GM18858 (cell line): ENCODE results near the gene LYPLA2.

Experiments
- ATAC-seq: cut with Tn5 transposase; IDR thresholded peaks from one replicate; pipeline ENCODE4 v1.9.1; 2021; ENCODE audit not compliant: unreplicated experiment

The LYPLA2 gene

GRCh38 chr1:23790696-23791515 is at the start of gene LYPLA2:
Gene LYPLA2 (plus strand): TSS chr1:23791145. CDS start chr1:23792683, 1,538 bp downstream.
- peak; percentile 56 for ATAC-seq

DNA sequence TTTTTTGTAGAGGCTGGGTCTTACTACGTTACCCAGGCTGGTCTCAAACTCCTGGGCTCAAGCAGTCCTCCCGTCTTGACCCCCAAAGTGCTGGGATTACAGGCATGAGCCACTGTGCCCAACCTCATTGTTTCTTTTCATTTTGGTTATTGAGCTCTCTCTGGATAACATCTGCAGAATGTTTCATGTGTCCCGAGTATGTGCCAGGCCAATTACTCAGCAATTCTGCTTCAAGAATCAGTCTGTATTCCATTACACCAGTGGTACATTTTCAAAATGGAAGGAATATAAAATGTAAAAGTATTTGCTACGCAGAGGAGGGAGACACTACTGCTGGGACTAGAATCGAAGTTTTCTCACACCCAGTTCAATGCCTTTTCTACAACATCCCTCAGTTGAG is 49.3 kb upstream of the LYPLA2 start:
- ATAC-seq = no peak

DNA sequence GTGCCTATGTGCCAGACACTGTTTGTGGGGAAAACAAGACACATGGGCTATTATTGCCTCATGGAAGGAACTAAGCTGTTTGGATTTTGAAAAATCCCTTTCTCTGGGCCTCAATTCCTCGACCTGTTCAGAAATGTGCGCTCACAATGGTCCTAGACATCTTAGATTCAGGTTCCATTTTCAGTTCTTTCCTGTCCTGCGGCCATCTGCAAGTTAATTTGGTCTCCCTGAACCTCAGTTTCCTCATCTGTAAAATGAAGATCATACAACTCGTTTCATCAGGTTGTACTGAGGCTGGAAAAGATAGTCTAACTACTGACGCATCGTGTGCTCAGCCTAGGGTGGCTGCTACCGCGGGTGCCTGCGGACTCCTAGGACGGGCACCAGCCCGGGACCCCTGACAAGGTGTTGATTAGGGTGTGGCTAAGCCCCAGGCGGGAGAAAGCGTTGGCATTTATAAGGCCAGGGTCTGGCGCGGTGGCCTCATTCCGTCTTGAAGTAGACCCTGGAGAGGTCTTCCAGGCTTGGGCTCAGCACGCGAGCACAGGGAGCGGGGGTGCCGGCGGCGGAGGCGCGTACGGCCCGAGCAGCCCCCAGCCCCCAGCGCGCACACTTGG is 48.2 kb upstream of the LYPLA2 start:
- peak; percentile 5 for ATAC-seq

DNA sequence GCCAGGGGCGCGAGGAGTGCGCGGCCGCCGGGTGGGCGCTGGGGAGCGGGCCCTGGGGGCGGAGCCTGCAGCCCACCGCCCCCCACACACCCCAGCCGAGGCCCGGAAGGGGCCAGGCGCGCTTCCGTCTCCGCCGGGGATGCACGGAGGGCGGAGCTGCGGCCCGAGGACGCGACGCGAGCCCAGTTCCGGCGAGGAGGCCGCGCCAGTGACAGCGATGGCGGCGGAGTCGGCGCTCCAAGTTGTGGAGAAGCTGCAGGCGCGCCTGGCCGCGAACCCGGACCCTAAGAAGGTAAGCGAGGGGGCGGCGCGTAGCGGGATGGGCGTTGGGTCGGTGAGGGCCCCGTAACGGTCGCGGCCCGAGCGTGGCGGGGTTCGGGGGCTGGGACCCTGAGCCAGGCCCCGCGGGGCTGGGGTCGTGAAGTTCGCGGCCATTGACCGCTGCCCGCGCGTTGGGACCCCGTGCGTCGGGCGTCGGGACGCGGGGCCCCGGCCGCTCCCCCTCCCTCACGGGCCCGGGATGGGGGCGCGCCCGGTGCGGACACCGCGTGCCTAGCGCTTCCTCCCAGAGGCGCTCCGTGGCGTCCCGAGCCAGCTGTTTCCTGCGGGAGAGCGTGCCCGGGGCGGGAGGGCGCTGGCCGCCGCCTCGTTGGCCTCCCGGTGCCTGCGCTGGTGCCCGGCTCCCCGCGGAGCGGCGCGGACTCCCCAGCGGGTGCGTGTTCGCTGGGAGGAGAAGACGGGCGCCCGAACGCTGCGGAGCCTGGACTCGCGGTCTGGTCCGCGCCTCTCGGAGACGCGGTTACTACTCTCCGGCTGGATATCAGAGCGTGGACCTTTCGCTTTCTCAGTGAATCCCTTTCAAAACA is 47.4 kb upstream of the LYPLA2 start, which contains the start of gene ELOA:
ELOA (plus strand) TSS at position 185 of the 866 bp plus-strand sequence; CDS start at position 218, 33 bp downstream.
- peak; percentile 47 for ATAC-seq

GRCh38 chr1:23745515-23745914 is 45.4 kb upstream of the LYPLA2 start:
- no peak for ATAC-seq

- no peak for ATAC-seq
These were observed 42.9 kb upstream of the LYPLA2 start for GRCh38 chr1:23748016-23748415.

DNA sequence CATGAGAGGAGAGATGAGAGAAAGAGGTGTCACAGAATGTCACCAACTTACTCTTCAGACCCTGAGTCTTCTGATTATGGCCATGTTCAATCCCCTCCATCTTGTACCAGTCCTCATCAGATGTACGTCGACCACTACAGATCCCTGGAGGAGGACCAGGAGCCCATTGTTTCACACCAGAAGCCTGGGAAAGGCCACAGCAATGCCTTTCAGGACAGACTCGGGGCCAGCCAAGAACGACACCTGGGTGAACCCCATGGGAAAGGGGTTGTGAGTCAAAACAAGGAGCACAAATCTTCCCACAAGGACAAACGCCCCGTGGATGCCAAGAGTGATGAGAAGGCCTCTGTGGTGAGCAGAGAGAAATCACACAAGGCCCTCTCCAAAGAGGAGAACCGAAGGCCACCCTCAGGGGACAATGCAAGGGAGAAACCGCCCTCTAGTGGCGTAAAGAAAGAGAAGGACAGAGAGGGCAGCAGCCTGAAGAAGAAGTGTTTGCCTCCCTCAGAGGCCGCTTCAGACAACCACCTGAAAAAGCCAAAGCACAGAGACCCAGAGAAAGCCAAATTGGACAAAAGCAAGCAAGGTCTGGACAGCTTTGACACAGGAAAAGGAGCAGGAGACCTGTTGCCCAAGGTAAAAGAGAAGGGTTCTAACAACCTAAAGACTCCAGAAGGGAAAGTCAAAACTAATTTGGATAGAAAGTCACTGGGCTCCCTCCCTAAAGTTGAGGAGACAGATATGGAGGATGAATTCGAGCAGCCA is 39.7 kb upstream of the LYPLA2 start:
- ATAC-seq = no peak

DNA sequence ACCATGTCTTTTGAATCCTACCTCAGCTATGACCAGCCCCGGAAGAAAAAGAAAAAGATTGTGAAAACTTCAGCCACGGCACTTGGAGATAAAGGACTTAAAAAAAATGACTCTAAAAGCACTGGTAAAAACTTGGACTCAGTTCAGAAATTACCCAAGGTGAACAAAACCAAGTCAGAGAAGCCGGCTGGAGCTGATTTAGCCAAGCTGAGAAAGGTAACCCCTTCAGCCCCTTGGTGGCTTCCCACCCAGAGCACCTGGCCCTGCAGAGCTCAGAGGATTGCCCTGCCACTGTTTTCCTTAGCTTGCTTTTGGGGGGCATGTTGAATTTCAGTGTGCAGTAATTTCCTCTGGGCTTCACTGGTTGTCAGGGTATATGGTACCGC is 39.1 kb upstream of the LYPLA2 start:
- ATAC-seq = no peak

GRCh38 chr1:23752909-23753308 is 38.0 kb upstream of the LYPLA2 start:
- ATAC-seq = no peak

DNA sequence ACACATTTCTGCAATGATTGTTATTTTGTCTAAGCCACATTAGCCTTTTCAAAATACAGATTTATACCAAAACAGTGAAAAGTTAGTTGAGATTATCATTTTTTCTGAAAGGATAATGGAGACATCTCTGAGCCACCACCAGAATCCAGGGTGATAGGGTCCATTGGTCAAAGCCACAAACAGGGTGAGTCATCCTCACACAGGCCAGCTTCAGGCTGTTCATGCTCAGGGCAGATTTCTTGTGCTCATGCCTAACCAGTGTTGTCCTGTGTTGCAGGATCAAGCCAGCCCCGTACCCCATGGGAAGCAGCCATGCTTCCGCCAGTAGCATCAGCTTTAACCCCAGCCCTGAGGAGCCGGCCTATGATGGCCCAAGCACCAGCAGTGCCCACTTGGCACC is 34.3 kb upstream of the LYPLA2 start:
- no peak for ATAC-seq

- no peak for ATAC-seq
These were observed 33.1 kb upstream of the LYPLA2 start for GRCh38 chr1:23757812-23758211.

- no peak for ATAC-seq
These were observed 31.7 kb upstream of the LYPLA2 start for GRCh38 chr1:23759277-23759676.

DNA sequence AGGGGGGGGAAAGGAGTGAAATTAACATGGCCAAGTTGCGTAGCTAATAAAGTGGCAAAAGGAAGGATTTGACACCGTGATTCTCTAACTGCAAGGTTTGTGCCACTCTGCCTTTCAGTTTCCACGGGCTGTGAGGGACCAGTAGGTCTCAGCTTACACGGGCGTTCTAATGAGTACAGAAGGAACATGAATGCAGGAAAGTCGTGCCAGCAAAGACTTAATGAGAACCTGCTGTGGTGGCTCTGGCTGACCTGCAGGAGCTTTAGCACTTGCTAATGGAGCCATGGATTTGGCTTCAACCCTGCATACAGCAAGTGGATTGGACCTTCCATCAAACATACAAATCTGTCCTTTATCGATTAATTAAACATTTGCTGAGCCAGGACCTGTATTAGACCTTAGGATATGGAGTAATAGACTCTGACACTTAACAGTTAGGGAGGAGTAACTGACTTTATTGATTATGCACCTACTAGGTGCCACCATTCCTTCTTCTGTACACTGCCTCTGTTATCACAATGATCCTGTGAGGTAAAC is 27.8 kb upstream of the LYPLA2 start:
- no peak for ATAC-seq

DNA sequence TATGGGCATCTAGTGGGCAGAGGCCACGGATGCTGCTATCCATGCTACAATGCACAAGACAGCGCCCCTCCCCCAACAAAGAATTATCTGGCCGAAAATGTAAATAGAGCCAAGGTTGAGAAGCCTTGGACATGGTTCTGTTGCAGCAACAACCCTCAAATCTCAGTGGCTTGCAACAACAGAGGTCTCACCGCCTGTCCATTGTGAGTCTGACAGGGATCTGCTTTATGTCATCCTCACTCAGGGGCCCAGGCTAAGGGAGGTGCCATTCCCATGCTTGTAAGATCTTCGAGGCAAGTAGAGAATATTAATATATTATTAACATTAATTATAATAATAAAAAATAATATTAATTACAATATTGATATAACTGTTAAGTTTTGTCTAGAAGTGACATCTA is 22.2 kb upstream of the LYPLA2 start:
- no peak for ATAC-seq

DNA sequence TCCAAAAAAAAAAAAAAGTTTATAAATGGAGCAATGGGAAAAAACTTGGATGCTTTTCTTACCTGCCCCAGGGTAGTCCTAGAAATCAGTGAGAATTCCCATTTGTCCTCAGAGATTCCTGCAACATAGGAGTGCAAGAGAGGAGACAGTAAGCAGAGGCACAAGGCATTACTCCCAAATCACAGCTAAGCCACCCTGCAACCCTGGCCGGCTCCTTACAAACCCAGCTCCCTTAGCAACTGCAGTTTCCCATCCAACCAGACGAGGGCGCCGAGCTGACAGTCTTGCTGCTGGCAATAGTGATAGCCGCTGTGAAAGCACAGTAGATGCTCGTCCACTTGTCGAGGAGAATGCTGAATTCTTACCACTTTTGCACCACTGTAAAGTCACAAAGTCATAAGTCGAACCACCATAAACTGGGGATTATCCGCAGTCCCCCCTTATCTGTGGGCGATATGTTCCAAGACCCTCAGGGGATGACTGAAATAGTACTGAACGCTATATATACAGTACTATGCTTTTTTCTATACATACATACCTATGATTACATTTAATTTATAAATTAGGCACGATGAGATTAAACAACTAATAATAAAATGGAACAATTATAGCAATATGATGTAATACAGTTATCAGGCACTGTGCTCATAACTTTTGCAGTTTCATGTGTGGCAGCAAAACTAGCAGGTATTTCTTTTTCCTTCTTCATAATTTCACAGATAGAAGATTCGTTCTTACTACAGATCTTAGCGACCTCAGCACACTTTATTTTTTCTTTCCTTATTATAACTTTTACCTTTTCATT is 18.7 kb upstream of the LYPLA2 start:
- no peak for ATAC-seq

DNA sequence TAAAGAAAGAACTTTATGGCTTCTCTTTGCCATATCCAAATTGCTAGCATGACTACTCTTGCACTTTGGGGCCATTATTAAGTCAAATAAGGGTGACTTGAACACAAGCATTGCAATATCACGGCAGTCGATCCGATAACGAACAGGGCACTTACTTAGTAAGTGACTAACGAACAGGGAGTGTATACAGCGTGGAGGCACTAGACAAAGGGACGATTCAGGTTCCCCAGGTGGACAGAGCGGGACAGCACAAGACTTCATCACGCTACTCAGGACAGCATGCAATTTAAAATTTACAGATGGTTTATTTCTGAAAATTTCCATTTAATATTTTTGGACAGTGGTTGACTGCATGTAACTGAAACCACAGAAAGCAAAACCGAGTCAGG is 18.1 kb upstream of the LYPLA2 start:
- no peak for ATAC-seq

DNA sequence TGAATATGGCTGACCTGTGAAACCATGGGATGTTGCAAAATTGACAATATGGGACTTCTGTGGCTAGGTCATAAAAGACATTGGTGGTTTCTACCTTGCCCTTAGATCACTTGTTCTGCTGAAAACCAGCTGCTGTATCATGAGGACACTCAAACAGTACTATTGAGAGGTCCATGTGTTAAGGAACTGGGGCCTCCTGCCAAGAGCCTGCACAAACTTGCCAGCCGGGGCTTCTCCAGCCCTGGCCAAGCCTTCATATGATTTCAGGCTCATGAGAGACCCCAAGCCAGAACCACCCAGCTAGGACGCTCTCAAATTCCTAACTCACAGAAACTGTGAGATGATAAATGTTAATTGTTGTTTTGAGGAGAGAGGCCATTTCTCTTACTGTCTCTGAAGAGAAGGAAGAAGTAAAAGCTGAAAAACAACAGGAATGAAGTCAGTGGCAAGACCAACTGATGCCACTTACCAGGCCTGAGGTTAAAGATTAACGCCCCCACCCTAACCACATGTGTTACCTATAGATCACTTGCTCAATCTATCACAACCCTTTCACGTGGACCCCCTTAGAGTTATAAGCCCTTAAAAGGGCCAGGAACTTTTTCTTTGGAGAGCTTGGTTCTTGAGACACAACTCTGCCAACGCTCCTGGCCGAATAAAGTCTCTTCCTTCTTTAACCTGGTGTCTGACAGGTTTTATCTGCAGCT is 16.6 kb upstream of the LYPLA2 start:
- no peak for ATAC-seq

GRCh38 chr1:23776217-23776616 is 14.7 kb upstream of the LYPLA2 start:
- ATAC-seq = no peak
